Tibial artery (tissue), 4 donors: Measurements from ENCODE around the gene PTCH1.
A peak's percentile ranks its signal among the peaks of the same experiment; 100 is the strongest.

Experiments used
- DNase-seq, 2 donors: peaks; one replicate each; pipeline ENCODE4 v3.0.0-alpha.2; 2019
- H3K27ac ChIP-seq, 2 donors: fragments of 200-600 bp; sonication (generic) in 1 of 2; 1 replicate in 1 of 2; 2 replicates in 1 of 2; pipeline ENCODE4 v1.5.1; 2018 to 2019; ENCODE audit warnings: mild to moderate bottlenecking in 1 of 2
- H3K27me3 ChIP-seq, 2 donors: fragments of 200-600 bp; sonication (generic) in 1 of 2; one replicate each; pipeline versions ENCODE4 v1.5.1 to v1.6.0; 2016 to 2019
- H3K36me3 ChIP-seq, 3 donors: fragments of 200-600 bp; sonication (generic) in 2 of 3; one replicate each; pipeline ENCODE4 v1.5.1; 2016 to 2019; ENCODE audit warnings: mild to moderate bottlenecking in 2 of 3
- H3K4me1 ChIP-seq, 4 donors: fragments of 200-600 bp; sonication (generic) in 2 of 4; 1 replicate in 3 of 4; 2 replicates in 1 of 4; pipeline ENCODE4 v1.5.1; 2016 to 2019
- H3K4me3 ChIP-seq, 2 donors: fragments of 200-600 bp; sonication (generic) in 1 of 2; 1 replicate in 1 of 2; 2 replicates in 1 of 2; pipeline ENCODE4 v1.5.1; 2018 to 2019; ENCODE audit warnings: mild to moderate bottlenecking in 2 of 2
- H3K9me3 ChIP-seq, 3 donors: fragments of 200-600 bp; sonication (generic) in 1 of 3; one replicate each; pipeline ENCODE4 v1.5.1; 2016 to 2019
- CTCF ChIP-seq, 2 experiments: fragments of 200-600 bp in 1 of 2; fragments of 450-650 bp in 1 of 2; IDR thresholded peaks; one replicate each; pipeline ENCODE4 v1.5.1; 2017 to 2019; ENCODE audit warnings: antibody characterized with exemption in 2 of 2, mild to moderate bottlenecking in 1 of 2, moderate library complexity in 1 of 2
- intact Hi-C: fragments of 100-400 bp; cut with DNase I; formaldehyde crosslinking; loops from one replicate; pipeline ENCODE4 v1.15.0; 2023; ENCODE audit warnings: low total_unique reads

PTCH1 gene

GRCh38 chr9:95502248-95502647 lies 14.5 kb downstream of the PTCH1 start:
- Histone ChIP-seq H3K9me3 (no peaks in the 10 kb centered on the region), H3K4me3 (no peak overlapping the region), H3K36me3 (no peaks in the 10 kb centered on the region), H3K4me1 (peaks cover 0 to 41% (median 25%) of the 10 kb centered on the region in 4 donors), H3K27ac (no peak overlapping the region), H3K27me3 (no peaks in the 10 kb centered on the region)
- no peak for DNase-seq
- intact Hi-C loops = no loop called here
- no peak for TF ChIP-seq CTCF (IDR thresholded peaks at IDR 0.05)

GRCh38 chr9:95499847-95500246 lies 16.9 kb downstream of the PTCH1 start:
- Histone ChIP-seq H3K27ac (no peak overlapping the region), H3K27me3 (no peaks in the 10 kb centered on the region), H3K4me3 (no peak overlapping the region), H3K9me3 (no peaks in the 10 kb centered on the region), H3K36me3 (no peaks in the 10 kb centered on the region), H3K4me1 (peaks cover 0 to 38% (median 23%) of the 10 kb centered on the region in 4 donors)
- no peak for TF ChIP-seq CTCF (IDR thresholded peaks at IDR 0.05)
- DNase-seq = no peak
- intact Hi-C loops = no loop called here

GRCh38 chr9:95499046-95499676 lies 17.6 kb downstream of the PTCH1 start:
- Histone ChIP-seq H3K4me1 (peaks cover 0 to 34% (median 16%) of the 10 kb centered on the region in 4 donors), H3K4me3 (no peak overlapping the region), H3K9me3 (no peaks in the 10 kb centered on the region), H3K27me3 (no peaks in the 10 kb centered on the region), H3K27ac (no peak overlapping the region), H3K36me3 (peaks cover 0 to 3% (median 0%) of the 10 kb centered on the region in 3 donors)
- no peak for TF ChIP-seq CTCF (IDR thresholded peaks at IDR 0.05)
- no peak for DNase-seq
- intact Hi-C loops = no loop called here

- peaks cover 0 to 7% (median 0%) of the 10 kb centered on the region in 3 donors for H3K36me3 ChIP-seq
- H3K9me3 ChIP-seq = no peaks in the 10 kb centered on the region
- no peaks in the 10 kb centered on the region for H3K27me3 ChIP-seq
- no peak for TF ChIP-seq CTCF (IDR thresholded peaks at IDR 0.05)
- no peak overlapping the region for H3K4me3 ChIP-seq
- H3K27ac ChIP-seq = no peak overlapping the region
- DNase-seq = no peak
- intact Hi-C loops = no loop called here
- peaks cover 0 to 34% (median 15%) of the 10 kb centered on the region in 4 donors for H3K4me1 ChIP-seq
Measured at GRCh38 chr9:95498641-95499040, 18.1 kb downstream of the PTCH1 start.

- Histone ChIP-seq H3K36me3 (peaks cover 0 to 7% (median 0%) of the 10 kb centered on the region in 3 donors), H3K27ac (no peak overlapping the region), H3K9me3 (no peaks in the 10 kb centered on the region), H3K4me3 (no peak overlapping the region), H3K4me1 (peaks cover 0 to 34% (median 15%) of the 10 kb centered on the region in 4 donors), H3K27me3 (no peaks in the 10 kb centered on the region)
- TF ChIP-seq CTCF (IDR thresholded peaks at IDR 0.05) = no peak
- peak in 1 of 2 donors; percentile 51 for DNase-seq
- intact Hi-C loops = no loop called here
Measured at GRCh38 chr9:95497772-95498171, 19.0 kb downstream of the PTCH1 start.
